Central memory CD8-positive, alpha-beta T cell (primary cell): ENCODE data around the gene TGFBR3L.

Source experiments
- ATAC-seq: fragments of 150-1000 bp; cut with Tn5 transposase; replicated peaks from 2 replicates; pipeline ENCODE4 v1.10.0; 2022; ENCODE audit warnings: mild to moderate bottlenecking, moderate FRiP score, moderate number of reproducible peaks; ENCODE audit not compliant: poor library complexity, severe bottlenecking; ENCODE audit errors: extremely low read depth
- DNase-seq, 2 donors: peaks; one replicate each; pipeline ENCODE4 v3.0.0; 2021; ENCODE audit warnings: low spot score in 2 of 2
- H3K27ac Mint-ChIP-seq: one replicate; pipeline ENCODE4 v1.8.0; 2022; ENCODE audit warnings: low read depth, mild to moderate bottlenecking, moderate library complexity, mixed read lengths
- H3K27me3 Mint-ChIP-seq: one replicate; pipeline ENCODE4 v1.8.0; 2022; ENCODE audit warnings: mixed read lengths
- H3K36me3 Mint-ChIP-seq: one replicate; pipeline ENCODE4 v1.8.0; 2022; ENCODE audit warnings: mild to moderate bottlenecking, moderate library complexity, mixed read lengths; ENCODE audit not compliant: insufficient read depth
- H3K4me1 Mint-ChIP-seq: one replicate; pipeline ENCODE4 v1.8.0; 2022; ENCODE audit warnings: mixed read lengths
- H3K4me3 Mint-ChIP-seq: one replicate; pipeline ENCODE4 v1.8.0; 2022; ENCODE audit warnings: mild to moderate bottlenecking, moderate library complexity, mixed read lengths
- H3K9me3 Mint-ChIP-seq: one replicate; pipeline ENCODE4 v1.8.0; 2022; ENCODE audit warnings: mixed read lengths

Gene TGFBR3L

DNA sequence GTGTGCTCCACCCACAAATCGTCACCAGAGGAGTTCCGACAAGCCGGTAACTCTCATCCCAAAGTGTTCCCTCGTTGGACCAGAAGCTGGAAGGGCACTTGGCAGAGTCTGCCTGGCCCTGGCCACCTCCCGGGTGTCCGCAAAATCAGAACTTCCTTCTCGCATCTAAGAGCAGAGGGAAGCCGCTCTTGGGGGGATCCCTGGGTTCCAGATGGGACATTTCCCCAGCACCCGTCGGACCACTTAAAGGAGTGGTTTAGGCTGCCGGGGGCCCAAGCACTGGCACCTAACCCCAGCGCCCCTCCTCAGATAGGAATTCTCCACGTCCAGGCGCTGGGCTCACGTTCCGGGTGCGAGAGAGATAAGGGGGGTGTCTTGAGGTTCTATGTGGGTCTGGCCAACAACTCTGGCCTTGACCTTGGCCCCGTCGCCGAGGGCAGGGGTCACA lies 11.8 kb upstream of the TGFBR3L start:
- H3K9me3 Mint-ChIP-seq: no peaks in the 10 kb centered on the region
- peaks cover 42% of the 10 kb centered on the region for H3K4me1 Mint-ChIP-seq
- no peaks in the 10 kb centered on the region for H3K27me3 Mint-ChIP-seq
- H3K36me3 Mint-ChIP-seq: peaks cover 25% of the 10 kb centered on the region
- no peak for DNase-seq
- peak overlapping the region; percentile 83 for H3K4me3 Mint-ChIP-seq
- ATAC-seq: no peak
- peak overlapping the region; percentile 98 for H3K27ac Mint-ChIP-seq

DNA sequence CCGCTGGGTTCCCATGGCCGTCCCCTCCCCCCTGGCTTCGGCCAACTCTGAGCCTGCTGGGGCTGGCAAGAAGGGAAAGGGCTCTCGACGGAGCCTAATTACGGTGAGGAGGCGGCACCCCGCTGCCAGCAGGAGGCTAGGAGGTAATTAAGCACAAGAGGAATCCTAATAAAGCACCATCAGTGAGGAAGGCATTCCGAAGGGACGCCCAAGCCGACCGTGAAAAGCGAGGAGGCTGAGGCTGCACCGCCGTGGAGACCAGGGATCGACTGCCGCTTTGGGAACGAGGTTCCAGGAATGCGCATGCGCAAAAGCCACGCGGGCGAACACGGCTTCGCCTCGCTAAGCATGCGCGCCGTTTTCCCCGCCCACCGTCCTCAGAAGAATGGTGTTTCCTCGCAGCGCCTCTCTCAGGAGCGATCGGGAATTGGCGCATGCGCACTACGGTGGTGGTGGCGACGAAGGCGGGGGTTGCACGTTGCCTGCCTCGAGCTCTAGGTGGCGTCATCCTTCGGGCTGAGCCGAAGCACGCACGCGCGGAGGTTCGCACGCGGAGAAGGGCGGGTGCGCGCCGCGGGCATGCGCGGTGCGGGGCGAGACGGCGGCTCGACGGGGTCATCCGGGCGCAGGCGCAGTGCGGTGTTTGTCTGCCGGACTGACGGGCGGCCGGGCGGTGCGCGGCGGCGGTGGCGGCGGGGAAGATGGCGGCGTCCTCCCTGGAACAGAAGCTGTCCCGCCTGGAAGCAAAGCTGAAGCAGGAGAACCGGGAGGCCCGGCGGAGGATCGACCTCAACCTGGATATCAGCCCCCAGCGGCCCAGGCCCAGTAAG lies 11.2 kb upstream of the TGFBR3L start, which contains the start of gene MAP2K7:
Gene MAP2K7 (plus strand): TSS at position 634 of the 830 bp plus-strand sequence. CDS start 68 bp downstream, at position 702.
- ATAC-seq (peak; percentile 61), DNase-seq (peak; percentile 100)
- Mint-ChIP-seq H3K27me3 (no peaks in the 10 kb centered on the region), H3K4me3 (peak within 1 kb of the TSS; percentile 83), H3K9me3 (no peaks in the 10 kb centered on the region), H3K36me3 (peaks cover 28% of the 10 kb centered on the region), H3K4me1 (peaks cover 42% of the 10 kb centered on the region), H3K27ac (peak within 1 kb of the TSS; percentile 98)

DNA sequence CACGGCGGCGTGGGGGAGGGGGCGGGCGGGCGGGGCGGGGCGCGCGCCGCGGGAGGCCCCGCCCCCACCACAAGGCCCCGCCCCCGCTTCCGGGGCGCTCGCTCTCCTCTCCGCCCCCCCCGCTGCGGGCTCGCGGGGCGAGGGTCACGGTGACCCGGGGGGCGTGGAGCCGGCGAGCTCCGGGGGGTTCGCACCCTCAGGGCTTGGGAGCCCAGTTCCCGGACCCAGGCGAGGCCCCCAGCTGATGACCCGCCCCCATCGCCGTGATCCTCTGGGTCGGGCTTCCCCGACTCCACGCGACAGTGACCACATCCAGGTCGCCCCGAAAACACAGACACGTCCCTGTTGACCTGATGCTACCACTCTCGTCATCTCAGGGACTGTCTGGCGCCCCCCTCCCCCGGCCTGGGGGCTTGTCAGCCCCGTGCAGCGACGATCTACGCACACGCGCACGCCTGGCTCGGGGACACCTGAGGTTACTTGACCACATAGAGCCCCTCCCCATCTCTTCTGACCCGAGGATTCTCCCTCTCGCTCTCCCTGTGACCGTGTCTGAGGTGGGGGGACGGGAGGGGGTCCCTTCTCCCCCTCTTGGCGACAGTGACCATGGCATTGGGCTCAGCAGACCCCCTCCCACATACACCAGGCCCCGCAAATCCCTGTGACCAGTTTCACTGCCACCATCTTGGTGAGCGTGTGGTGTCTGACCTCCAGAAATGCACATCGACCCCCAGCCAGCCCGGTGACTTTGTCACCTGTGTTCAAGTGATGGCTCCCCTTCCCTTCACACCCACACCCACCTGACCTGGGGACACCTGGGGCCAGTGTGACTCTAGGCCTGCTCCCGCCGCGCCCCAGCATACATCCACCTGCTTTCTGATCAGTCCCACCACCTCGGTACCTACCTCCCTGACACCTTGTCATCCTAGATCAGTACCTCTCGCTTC lies 10.3 kb upstream of the TGFBR3L start:
- Mint-ChIP-seq H3K27me3 (no peaks in the 10 kb centered on the region), H3K4me1 (peaks cover 42% of the 10 kb centered on the region), H3K27ac (peak overlapping the region; percentile 98), H3K4me3 (peak overlapping the region; percentile 83), H3K36me3 (peaks cover 29% of the 10 kb centered on the region), H3K9me3 (no peaks in the 10 kb centered on the region)
- ATAC-seq (peak; percentile 86), DNase-seq (peak; percentile 78 to 91)

DNA sequence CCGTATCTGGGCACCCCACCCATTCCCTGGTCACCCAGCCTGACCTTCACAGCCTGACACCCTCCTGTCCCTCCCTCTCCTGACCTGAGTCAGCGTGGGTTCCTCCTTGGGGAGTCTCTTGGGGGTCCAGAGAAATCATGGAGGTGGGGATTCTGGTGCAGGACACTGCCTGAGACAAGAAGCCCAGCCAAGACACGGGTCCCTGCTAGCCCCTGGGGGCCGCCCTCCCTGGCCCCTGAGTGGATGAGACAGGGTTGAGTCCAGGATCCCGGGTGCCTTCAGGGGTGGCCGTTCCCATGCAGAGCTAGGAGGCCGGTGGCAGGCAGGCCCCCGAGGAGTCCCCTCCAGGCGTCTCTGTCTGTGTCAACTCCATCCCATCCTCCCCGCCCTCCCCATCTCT lies 9.4 kb upstream of the TGFBR3L start:
- DNase-seq (peak in 1 of 2 donors; percentile 9), ATAC-seq (no peak)
- peaks cover 31% of the 10 kb centered on the region for H3K36me3 Mint-ChIP-seq
- H3K4me1 Mint-ChIP-seq: peaks cover 42% of the 10 kb centered on the region
- peak overlapping the region; percentile 83 for H3K4me3 Mint-ChIP-seq
- H3K27ac Mint-ChIP-seq: peak overlapping the region; percentile 98
- H3K27me3 Mint-ChIP-seq: no peaks in the 10 kb centered on the region
- no peaks in the 10 kb centered on the region for H3K9me3 Mint-ChIP-seq

DNA sequence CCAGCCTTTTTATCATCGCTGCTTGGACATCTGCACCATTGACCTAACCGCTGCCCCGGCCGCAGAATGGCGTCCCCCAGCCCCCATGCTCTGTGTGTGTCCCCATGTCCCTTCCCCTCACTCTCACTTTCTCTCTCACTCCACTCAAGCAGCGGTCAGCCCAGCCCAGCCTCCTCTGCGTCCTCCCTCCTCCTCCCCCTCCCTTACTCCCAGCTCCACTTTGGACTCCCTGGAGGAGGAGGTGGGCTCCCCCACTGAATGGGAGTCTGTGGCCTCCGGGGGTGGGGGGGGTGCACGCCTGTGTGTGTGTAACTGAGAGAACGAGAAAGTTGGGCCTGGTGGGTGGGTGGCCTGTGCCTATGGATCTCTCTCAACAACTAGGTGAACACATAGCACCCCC lies 8.8 kb upstream of the TGFBR3L start:
- H3K27ac Mint-ChIP-seq: peak overlapping the region; percentile 98
- ATAC-seq (no peak), DNase-seq (no peak)
- H3K27me3 Mint-ChIP-seq: no peaks in the 10 kb centered on the region
- peaks cover 42% of the 10 kb centered on the region for H3K4me1 Mint-ChIP-seq
- peak overlapping the region; percentile 83 for H3K4me3 Mint-ChIP-seq
- peaks cover 33% of the 10 kb centered on the region for H3K36me3 Mint-ChIP-seq
- no peaks in the 10 kb centered on the region for H3K9me3 Mint-ChIP-seq

DNA sequence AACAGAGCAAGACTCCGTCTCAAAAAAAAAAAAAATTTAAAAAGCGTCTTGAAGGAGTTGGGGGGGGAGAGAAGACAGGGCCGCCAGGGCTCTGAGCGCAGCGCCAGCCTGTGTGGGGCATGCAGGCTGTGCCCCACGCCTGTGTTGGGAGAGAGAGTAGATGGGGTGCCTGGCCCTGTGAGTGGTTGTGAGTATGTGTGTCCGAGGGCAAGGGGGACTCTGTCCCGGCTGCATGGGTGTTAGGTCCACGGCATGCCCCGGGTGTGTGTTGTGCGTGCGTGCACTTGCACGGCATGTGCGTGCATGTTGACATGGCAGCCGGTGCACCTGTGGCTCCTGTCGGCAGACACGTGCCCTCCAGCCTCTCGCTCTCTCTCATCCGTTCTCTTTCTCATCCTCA lies 7.5 kb upstream of the TGFBR3L start:
- Mint-ChIP-seq H3K4me3 (no peak overlapping the region), H3K27me3 (no peaks in the 10 kb centered on the region), H3K36me3 (peaks cover 42% of the 10 kb centered on the region), H3K9me3 (no peaks in the 10 kb centered on the region), H3K4me1 (peaks cover 42% of the 10 kb centered on the region), H3K27ac (peak overlapping the region; percentile 62)
- ATAC-seq: no peak
- DNase-seq: no peak

DNA sequence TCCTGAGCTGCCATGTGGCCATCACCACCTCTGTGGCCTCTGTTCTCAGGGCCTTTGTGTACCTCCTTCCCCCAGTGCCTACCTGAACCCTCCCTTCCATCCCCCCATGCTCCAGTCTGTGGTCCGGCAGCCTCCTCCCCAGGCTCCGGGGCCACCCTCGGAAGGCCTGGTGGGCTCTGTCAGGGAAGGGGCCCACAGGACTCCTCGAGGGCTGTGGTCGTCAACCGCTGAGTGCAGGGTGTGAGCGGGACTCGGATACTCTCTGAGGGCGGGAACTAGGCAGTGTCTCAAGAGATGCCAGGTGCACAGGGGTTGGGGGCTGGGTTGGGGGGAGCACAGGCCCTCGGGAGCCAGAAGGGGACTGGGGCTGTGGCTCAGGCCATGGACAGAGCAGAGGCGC lies 7.1 kb upstream of the TGFBR3L start:
- Mint-ChIP-seq H3K27ac (peak overlapping the region; percentile 76), H3K4me3 (no peak overlapping the region), H3K9me3 (no peaks in the 10 kb centered on the region), H3K36me3 (peaks cover 42% of the 10 kb centered on the region), H3K27me3 (no peaks in the 10 kb centered on the region), H3K4me1 (peaks cover 42% of the 10 kb centered on the region)
- DNase-seq (no peak), ATAC-seq (no peak)

DNA sequence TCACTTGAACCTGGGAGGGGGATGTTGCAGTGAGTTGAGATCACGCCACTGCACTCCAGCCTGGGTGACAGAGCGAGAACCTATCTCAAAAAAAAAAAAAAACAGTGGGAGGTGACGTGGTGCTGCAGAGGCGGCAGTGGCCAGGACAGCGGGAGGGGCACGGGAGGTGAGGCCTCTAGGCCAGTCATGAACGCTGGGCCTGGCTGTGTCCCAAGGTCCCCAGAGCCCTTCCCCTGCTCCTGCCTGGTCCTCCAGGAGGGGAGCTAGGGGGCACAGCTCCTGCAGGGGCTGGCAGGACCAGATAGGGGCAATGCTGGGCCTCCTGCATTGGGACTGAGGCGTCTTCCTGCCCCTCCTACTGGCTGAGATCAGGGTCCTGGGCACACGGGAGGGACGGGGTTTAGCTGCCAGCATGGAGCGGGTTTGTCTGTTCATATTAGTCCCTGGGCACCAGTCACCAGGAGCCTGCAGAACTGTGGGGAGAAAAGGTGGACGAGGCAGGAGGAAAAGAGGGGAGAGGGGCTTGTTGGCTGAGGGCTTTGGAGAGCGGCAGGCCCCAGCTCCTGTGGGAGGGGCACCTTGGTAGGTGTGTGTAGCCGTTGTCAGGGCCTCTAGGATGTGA lies 6.4 kb upstream of the TGFBR3L start:
- H3K27ac Mint-ChIP-seq: peak overlapping the region; percentile 76
- ATAC-seq (no peak), DNase-seq (no peak)
- no peaks in the 10 kb centered on the region for H3K9me3 Mint-ChIP-seq
- peaks cover 42% of the 10 kb centered on the region for H3K36me3 Mint-ChIP-seq
- peaks cover 36% of the 10 kb centered on the region for H3K4me1 Mint-ChIP-seq
- H3K27me3 Mint-ChIP-seq: no peaks in the 10 kb centered on the region
- no peak overlapping the region for H3K4me3 Mint-ChIP-seq

DNA sequence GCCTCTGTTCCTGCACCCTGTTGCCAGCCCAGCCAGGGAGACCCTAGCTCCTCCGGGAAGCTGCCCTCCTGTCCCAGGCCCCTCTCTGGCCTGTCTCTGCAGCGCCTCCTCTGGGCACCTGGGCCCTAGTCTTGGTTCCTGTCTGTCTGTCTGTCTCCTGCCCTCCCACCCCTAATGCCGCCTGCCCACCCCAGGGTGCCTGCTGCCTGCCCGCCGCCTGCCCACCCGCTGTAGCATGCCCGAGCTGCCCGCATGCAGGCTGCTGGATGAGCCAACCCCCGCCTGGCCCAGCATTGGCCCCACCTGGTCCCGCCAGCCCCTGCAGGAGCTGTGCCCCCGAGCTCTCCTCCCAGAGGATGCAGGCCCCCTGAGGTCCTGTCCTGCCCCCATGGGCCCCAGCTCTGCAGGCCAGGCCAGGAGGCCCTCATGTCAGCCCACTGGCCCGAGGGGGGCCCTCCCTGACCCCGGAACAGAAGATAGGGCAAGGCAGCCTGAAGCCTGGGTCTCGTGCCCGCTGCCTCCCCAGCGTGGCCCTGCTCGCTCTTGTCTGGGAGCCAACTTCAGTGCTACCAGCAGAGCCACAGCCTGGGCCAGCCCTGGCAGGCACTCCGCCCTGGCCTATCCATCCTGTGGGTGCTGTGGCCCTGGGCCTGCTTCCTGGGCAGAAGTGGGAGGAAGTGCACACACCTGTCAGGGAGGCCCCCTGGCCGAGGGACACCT lies 5.7 kb upstream of the TGFBR3L start:
- H3K27me3 Mint-ChIP-seq: no peaks in the 10 kb centered on the region

DNA sequence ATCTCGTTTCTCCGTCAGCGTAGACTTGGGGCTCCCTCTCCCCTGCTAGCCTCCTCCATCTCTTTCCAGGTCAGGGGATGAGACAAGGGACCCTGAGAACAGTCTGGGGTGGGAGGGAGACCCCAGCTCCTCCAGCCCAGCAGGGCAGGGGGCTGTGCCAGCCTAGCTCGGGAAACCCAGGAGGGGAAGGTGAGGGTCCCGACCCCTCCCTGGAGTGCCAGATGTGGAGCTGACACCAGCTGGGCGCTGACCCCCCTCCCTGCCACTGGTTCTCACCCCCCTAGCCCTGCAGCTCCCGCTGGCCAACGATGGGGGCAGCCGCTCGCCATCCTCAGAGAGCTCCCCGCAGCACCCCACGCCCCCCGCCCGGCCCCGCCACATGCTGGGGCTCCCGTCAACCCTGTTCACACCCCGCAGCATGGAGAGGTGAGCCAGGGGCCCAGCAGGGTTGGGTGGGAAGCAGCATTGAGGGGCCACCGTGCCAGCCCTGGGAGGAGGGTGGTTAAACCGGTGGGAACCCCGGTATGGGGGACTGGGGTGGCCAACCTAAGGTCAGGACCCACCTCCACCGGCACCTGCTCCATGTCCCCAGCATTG lies 5.1 kb upstream of the TGFBR3L start:
- H3K4me1 Mint-ChIP-seq: peaks cover 27% of the 10 kb centered on the region
- ATAC-seq: no peak
- no peak for DNase-seq
- H3K9me3 Mint-ChIP-seq: no peaks in the 10 kb centered on the region
- no peaks in the 10 kb centered on the region for H3K27me3 Mint-ChIP-seq
- H3K27ac Mint-ChIP-seq: no peak overlapping the region
- H3K36me3 Mint-ChIP-seq: peaks cover 34% of the 10 kb centered on the region
- H3K4me3 Mint-ChIP-seq: no peak overlapping the region

More for the DNA sequence above, 5.7 kb upstream of the TGFBR3L start:
- ATAC-seq (no peak), DNase-seq (no peak)
- no peak overlapping the region for H3K4me3 Mint-ChIP-seq
- H3K9me3 Mint-ChIP-seq: no peaks in the 10 kb centered on the region
- H3K27ac Mint-ChIP-seq: no peak overlapping the region
- H3K36me3 Mint-ChIP-seq: peaks cover 36% of the 10 kb centered on the region
- peaks cover 30% of the 10 kb centered on the region for H3K4me1 Mint-ChIP-seq

DNA sequence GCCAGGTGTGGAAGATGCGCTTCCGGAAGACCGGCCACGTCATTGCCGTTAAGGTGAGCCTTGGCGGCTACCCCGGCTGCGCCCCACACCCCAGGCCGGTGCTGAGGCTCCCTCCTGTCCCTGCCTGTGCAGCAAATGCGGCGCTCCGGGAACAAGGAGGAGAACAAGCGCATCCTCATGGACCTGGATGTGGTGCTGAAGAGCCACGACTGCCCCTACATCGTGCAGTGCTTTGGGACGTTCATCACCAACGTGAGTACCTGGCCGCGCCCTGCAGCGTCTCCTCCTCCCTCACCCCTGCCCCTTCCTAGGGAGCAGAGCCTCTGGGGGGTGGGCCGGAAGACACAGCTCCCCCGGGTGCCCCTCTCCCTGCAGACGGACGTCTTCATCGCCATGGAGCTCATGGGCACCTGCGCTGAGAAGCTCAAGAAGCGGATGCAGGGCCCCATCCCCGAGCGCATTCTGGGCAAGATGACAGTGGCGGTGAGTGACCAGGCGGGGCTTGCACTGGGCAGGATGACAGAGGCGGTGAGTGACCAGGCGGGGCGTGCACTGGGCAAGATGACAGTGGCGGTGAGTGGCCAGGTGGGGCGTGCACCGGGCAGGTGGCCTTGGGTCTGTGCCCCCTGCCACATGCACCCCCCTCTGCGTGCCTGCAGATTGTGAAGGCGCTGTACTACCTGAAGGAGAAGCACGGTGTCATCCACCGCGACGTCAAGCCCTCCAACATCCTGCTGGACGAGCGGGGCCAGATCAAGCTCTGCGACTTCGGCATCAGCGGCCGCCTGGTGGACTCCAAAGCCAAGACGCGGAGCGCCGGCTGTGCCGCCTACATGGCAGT lies 4.1 kb upstream of the TGFBR3L start:
- ATAC-seq (no peak), DNase-seq (no peak)
- H3K36me3 Mint-ChIP-seq: peaks cover 32% of the 10 kb centered on the region
- H3K27me3 Mint-ChIP-seq: peaks cover 8% of the 10 kb centered on the region
- no peak overlapping the region for H3K27ac Mint-ChIP-seq
- H3K4me1 Mint-ChIP-seq: peaks cover 19% of the 10 kb centered on the region
- no peaks in the 10 kb centered on the region for H3K9me3 Mint-ChIP-seq
- H3K4me3 Mint-ChIP-seq: no peak overlapping the region
